PC-9 (cell line): ENCODE measurements around the gene ZNF774.

Source experiments
- CTCF ChIP-seq: fragments of 200-600 bp; sonication (generic); conservative IDR thresholded peaks from 2 replicates; pipeline ENCODE4 v1.6.1; 2017; ENCODE audit warnings: mixed run types, antibody characterized with exemption, mild to moderate bottlenecking, moderate library complexity
- EZH2 ChIP-seq: fragments of 200-600 bp; sonication (generic); IDR thresholded peaks from 2 replicates; pipeline ENCODE4 v1.8.0; 2017; ENCODE audit warnings: antibody characterized with exemption, low read depth

- TF ChIP-seq CTCF (no peak), EZH2 (no peak)
Observed at GRCh38 chr15:90405055-90405607, 53.0 kb downstream of the ZNF774 start.
